GM12873 (cell line): ENCODE results near the gene YWHAG.

Experiments
- CTCF ChIP-seq: IDR thresholded peaks from 2 replicates; pipeline ENCODE4 v1.5.1; 2012; ENCODE audit warnings: low read depth, mild to moderate bottlenecking, moderate library complexity, low read length, control low read depth; ENCODE audit not compliant: insufficient read depth; ENCODE audit errors: missing control alignments

YWHAG gene

GRCh38 chr7:76351372-76351771 lies 7.4 kb downstream of the YWHAG start:
- no peak for TF ChIP-seq CTCF

- TF ChIP-seq CTCF: no peak
Observed at GRCh38 chr7:76349313-76349885, 9.4 kb downstream of the YWHAG start.

- TF ChIP-seq CTCF: no peak
Observed at GRCh38 chr7:76347710-76348109, 11.1 kb downstream of the YWHAG start.

GRCh38 chr7:76346778-76347177 lies 12.0 kb downstream of the YWHAG start:
- TF ChIP-seq CTCF: no peak

- TF ChIP-seq CTCF: no peak
Observed at GRCh38 chr7:76346097-76346496, 12.7 kb downstream of the YWHAG start.

GRCh38 chr7:76343931-76344321 lies 14.9 kb downstream of the YWHAG start:
- no peak for TF ChIP-seq CTCF

GRCh38 chr7:76343294-76343930 lies 15.4 kb downstream of the YWHAG start:
- TF ChIP-seq CTCF: no peak
